ENCODE results near the gene LIN7B. TPM values are rescaled to one million over a fixed set of nuclear protein-coding genes. Genes with fewer than 3 reads are reported as not detected.

Gene LIN7B, protein sequence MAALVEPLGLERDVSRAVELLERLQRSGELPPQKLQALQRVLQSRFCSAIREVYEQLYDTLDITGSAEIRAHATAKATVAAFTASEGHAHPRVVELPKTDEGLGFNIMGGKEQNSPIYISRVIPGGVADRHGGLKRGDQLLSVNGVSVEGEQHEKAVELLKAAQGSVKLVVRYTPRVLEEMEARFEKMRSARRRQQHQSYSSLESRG
- 5.2 and 6.0 TPM in 2 replicates for total RNA-seq

DNA sequence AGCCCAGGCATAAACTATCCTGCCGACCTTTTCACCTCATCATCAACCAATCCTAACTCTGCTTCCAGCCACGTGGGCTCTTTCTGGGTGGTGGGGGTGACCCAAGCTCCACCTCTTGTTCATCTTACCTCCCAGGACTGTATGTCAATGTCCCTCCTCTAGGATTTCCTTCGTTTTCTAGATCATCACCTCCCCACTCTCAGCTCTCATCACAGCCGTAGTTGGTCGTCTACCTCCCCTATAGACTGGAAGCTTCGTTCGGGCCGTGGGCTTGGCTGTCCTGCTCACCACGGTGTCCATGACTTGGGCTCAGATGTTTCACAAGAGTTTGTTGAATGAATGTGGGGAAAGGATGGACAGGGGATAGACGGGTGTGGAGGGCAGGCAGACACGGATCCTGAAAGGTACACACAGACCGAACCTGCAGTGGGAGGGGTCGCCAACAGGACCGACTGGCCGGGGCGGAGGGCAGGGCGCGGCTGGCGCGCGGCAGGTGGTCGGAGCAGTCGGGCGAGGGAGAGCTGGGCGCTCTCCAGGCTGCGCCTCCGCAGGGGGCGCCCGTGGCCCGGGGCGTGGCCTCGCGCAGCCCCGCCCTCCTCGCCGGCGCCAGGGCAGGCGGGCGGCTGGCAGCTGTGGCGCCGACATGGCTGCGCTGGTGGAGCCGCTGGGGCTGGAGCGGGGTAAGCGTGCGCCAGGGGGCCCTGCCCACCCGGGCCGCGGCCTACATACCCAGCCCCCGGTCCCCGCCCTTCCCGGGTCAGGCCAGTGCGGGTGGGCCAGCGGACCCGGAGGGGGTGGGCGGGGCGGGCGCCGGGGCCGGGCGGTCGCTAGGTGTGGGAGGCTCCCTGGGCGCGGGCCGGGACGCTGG is at the start of gene LIN7B:
LIN7B (plus strand) TSS at position 609 of the 868 bp plus-strand sequence; CDS start at position 644, 35 bp downstream.

DNA sequence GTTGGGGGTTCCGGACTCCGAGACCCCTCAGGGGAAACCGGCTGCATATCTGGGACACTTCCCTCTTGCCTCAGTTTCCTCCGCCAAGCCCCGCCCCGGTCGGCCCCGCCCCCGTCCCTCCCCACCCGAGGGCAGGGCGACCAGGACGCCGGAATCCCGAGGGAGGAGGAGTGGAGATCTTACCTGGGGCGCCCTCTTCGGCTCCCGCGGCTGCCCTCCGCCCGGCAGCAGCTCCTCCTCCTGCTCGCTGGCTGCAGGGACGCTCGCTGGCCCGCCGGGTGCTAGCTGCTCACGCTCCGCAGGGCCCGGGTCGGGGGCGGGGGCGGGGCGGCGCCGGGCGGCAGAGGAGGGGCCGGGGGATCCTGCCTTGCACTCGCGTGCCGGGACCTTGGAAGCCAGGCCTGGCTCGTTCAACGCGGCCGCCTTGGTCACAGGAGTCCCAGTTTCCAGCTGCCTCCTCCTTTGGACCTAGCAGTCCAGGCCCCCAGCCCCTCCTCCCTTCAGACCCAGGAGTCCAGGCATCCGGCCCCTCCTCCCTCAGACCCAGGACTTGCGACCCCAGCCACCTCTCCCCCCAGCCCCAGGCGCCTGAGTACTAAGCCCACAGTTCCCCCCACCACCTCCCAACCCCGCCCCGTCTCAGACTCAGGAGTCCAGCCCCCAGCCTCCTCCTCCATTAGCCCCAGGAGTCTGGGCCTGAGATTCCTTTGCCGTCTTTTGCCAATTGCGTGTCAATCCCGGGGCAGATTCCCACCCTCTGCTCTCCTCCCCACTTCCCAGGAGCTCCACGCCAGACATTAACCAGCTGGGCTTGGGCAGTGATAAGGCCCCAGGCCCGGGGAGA is 49.2 kb upstream of the LIN7B start, which contains the start of gene NTF4:
NTF4 (minus strand) TSS at position 51 of the 844 bp plus-strand sequence. CDS start 2,821 bp downstream, outside the sequence.

DNA sequence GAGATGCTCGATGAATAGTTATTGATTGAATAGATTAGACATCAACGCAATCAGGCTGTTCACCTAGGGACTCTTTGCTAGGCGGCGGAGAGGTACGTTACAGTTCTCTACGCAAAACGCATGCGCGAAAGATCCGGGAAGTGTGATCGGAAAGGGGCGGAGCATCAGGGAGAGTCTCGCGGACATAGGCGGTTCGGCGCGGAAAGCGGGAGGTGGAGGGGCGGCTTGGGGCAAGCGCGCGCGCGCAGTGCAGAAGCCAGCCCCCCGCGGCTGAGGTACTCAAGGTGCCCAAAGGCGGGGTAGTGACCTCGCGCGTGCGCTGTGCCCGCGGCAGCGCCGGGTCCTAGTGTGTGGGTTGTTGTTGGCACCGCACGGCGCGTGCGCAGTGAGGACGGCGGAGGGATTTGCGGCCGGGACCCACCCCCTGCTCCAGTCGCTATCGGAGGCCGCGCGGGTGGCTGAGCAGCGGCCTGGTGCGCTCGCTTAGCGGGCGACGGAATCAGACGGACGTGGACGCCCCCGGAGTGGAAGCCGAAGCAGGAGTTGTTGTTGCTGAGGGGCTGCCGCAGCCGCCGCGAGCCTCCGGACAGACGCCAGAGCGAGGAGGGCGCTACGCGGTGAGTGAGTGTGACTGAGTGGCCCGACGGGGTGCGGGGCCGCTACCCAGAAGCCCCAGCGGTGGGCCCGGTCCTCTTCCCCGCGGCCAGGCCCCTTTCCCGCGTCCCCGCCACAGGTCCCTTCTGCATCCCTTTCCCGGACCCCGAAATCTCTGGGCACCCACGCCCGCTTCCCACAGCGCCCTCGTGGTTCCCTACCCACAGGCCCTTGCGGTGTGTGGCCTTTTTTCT is 28.9 kb upstream of the LIN7B start, which contains the start of gene SNRNP70:
SNRNP70 (plus strand) TSS at position 432 of the 848 bp plus-strand sequence. CDS start 964 bp downstream, outside the sequence.

DNA sequence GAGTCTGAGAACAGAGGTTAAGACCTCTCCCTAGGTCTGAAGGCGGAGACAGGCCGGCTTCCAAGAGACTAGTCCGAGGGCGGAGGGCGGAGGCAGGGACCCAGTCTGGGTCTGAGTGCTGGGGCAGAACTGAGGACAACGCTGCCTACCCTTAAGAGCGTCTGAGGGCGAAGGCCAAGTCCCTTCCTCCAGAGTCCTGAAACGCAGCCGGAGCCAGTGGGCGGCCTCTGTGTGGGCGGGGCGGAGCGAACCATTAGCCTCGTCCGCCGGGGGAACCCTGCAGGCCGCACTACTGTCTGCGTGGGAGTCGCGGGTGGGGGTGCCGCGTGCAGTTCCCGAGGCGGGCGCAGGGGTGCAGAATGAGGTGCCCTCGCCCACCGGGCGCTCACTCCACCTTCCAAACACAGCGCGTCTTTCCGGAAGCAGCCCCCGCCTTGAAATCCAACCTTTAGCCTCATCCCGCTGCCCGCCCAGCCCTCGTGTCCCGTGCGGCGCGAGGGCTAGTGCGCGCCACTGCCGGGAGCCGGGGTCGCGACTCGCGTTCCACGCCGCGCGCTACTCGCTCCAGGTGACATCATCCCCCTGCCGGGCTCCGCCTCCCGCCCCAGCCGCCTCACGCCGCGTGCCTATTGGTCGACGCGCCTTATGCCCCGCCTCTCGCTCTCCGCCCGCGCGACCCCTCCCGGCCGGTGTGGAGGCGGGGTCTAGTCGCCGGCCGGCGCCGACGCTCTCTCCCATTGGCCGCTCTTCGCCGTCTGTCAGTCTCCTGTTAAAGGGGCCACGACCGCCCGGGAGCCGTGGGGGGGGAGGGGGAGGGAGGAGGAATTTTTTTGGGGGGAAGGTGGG is 4.6 kb downstream of the LIN7B start, which contains the start of gene C19orf73:
C19orf73 (minus strand) TSS at position 579 of the 846 bp plus-strand sequence; CDS start at position 458, 121 bp downstream.

DNA sequence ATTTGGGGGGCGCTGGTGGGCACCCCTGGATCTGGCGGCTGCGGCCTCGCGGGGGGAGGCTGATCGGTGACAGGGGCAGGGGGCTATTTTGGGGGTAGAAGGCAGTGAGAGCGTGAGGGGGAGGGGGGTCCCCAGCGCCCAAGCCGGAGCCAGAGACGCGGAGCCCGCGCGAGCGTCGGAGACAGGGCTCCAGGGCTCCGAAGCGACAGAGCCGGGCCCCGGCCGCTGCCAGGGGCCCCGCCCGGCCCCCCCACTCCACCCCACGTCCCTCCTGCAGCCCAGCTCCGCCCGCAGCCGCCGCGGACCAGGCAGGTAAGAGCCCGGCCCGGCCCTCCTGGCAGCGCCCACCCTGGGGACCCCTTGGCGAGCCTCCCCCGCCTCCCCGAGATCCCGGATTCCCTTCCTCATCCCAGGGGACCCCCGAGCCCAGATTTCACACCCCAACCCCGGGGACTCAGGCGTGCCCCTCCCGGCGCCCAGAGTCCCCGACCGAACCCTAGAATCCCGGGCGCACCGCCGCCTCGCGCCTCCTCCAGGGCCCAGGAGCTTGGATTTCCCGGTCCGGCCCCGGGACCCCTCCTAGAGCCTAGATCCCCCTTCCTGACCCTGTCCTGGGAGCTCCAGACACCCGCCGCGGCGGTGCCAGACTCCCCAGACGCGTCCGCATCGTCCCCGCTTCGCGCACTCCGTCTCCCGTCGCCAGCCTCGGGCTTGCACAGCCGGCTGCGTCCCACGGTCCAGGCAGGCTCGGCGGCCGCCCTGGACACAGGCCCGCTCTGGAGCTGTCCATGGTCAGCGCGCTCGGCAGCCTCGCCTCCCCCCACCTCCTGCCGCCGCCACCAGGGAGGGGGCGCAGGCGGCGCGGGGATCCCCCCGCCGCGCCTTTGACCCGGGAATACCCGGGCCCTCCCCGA is 5.5 kb downstream of the LIN7B start, which contains the start of gene PPFIA3:
PPFIA3 (plus strand) TSS at position 134 of the 914 bp plus-strand sequence. CDS start 8,330 bp downstream, outside the sequence.

DNA sequence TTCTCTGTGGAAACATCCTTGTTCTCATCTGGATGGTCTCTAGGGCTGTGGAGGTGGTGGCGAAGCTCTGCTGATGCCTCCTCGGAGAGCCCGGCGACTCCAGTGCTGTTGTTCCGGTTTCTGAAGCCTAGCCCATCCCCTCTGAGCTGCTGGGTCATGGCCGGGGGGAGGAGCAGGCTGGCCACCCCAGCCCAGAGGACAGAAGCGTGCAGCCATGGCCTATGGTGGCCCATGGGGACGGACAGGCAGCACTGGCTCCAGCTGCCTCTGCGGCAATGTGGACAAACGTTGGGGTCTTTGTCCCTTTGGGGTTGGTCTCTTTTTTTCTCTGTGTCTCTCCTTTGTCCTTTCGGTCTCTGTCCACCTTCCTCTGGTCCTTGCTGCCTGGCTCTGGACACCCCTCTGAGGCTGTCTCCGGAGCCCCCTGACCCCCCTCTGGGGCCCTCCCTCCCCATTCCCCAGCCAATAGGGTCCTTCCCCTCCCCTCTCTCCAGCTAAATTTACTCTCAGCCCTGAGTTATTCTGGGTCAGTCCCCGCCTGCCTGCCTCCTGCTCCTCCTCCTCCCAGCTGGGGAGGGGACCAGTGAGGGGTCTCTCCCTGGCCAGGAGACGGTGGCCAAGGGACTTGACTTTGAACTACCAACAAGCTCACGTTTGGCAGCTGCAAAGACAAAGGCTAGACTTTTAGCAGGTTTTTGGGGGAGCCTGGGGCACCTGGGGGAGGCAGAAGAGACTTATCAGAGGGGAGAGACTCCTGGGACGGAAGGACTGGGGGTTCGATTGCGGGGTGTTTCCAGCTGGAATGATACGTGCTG is 41.0 kb downstream of the LIN7B start, which contains the start of gene HRC:
HRC (minus strand) TSS at position 392 of the 815 bp plus-strand sequence; CDS start at position 233, 159 bp downstream.

DNA sequence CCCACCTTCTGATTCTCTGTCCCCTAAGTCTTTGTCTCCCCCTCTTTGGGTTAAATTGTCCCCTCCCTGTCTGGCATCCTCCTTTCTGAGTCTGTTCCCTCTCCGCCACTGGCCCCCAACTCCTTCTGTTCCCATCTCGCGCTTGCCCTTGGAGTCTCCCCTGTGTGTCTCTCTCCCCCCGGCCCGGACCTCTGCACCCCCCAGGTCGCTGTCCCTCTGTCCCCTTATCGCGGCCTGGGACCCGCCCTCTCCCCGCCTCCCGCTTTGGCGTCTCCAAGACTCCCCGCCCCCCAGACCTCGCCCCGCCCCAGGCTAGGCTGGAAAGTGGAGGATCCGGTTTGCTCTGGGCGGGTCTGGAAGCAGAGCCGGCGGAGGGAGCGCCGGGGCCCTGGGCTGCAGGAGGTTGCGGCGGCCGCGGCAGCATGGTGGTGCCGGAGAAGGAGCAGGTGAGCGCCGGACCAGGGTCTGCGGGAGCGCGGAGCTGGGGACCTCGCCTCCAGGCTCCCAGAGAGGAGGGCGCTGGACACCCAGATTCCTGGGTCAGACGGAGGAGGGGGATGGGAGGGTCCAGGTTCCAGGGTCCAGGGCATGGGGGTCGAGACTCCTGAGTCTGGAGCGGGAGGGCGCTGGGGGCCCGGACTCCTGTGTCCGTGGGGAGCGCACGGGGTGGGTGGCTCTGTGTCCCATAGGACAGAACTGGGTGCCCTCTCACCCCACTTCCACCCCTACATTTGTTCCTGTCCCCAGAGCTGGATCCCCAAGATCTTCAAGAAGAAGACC is 43.5 kb downstream of the LIN7B start, which contains the start of gene TRPM4:
TRPM4 (plus strand) TSS at position 348 of the 780 bp plus-strand sequence; CDS start at position 423, 75 bp downstream.

Small RNA genes lying within 50 kb of the gene (small RNA-seq; reads per million reads assigned to genes)
- gene RN7SL708P = not detected

Other genes with a start within 250 kb of the LIN7B start
- gene PLEKHA4, start 245.8 kb upstream of the LIN7B start, total RNA-seq = 15.7 and 20.8 TPM in 2 replicates
- gene PPP1R15A, start 241.9 kb upstream of the LIN7B start, total RNA-seq = 86.6 and 94.5 TPM in 2 replicates
- 0.12 and 0.16 TPM in 2 replicates for gene TULP2, start 215.6 kb upstream of the LIN7B start, total RNA-seq
- 269 and 313 TPM in 2 replicates for gene NUCB1, start 214.1 kb upstream of the LIN7B start, total RNA-seq
- gene DHDH, start 180.7 kb upstream of the LIN7B start, total RNA-seq = not detected in 2 replicates
- gene BAX, start 159.5 kb upstream of the LIN7B start, total RNA-seq = 66.0 and 84.5 TPM in 2 replicates
- gene FTL, start 149.1 kb upstream of the LIN7B start, total RNA-seq = 3,530 and 3,694 TPM in 2 replicates
- 61.7 and 65.2 TPM in 2 replicates for gene GYS1, start 121.1 kb upstream of the LIN7B start, total RNA-seq
- gene RUVBL2, start 120.5 kb upstream of the LIN7B start, total RNA-seq = 110 and 121 TPM in 2 replicates
- gene LHB, start 97.3 kb upstream of the LIN7B start, total RNA-seq = 0.49 and 0.61 TPM in 2 replicates
- not detected in 2 replicates for gene CGB3, start 90.0 kb upstream of the LIN7B start, total RNA-seq
- gene CGB2, start 82.5 kb upstream of the LIN7B start, total RNA-seq = not detected in 2 replicates
- gene CGB1, start 77.5 kb upstream of the LIN7B start, total RNA-seq = not detected in 2 replicates
- 0.16 TPM in 1 of 2 replicates, not detected in the other for gene CGB5, start 70.5 kb upstream of the LIN7B start, total RNA-seq
- not detected in 2 replicates for gene CGB8, start 65.3 kb upstream of the LIN7B start, total RNA-seq
- 0.16 TPM in 1 of 2 replicates, not detected in the other for gene CGB7, start 56.6 kb upstream of the LIN7B start, total RNA-seq
- not detected in 2 replicates for gene NTF4, start 49.6 kb upstream of the LIN7B start, total RNA-seq
- gene KCNA7, start 41.7 kb upstream of the LIN7B start, total RNA-seq = not detected in 2 replicates
- gene SNRNP70, start 28.9 kb upstream of the LIN7B start, total RNA-seq = 128 and 129 TPM in 2 replicates
- 0.36 TPM in 1 of 2 replicates, not detected in the other for gene C19orf73, start 4.8 kb downstream of the LIN7B start, total RNA-seq
- 1.8 and 2.4 TPM in 2 replicates for gene PPFIA3, start 5.2 kb downstream of the LIN7B start, total RNA-seq
- not detected in 2 replicates for gene HRC, start 41.0 kb downstream of the LIN7B start, total RNA-seq
- 32.6 and 32.7 TPM in 2 replicates for gene TRPM4, start 43.4 kb downstream of the LIN7B start, total RNA-seq
- gene SLC6A16, start 210.8 kb downstream of the LIN7B start, total RNA-seq = 0.12 and 0.16 TPM in 2 replicates
- gene CD37, start 221.0 kb downstream of the LIN7B start, total RNA-seq = not detected in 2 replicates
- gene TEAD2, start 248.0 kb downstream of the LIN7B start, total RNA-seq = 36.8 and 42.8 TPM in 2 replicates
- 0.49 TPM in 1 of 2 replicates, not detected in the other for gene DKKL1, start 249.5 kb downstream of the LIN7B start, total RNA-seq